H9 (cell line): Measurements from ENCODE around the gene SMCO4. TPM values are rescaled to one million over a fixed set of nuclear protein-coding genes. Genes with fewer than 3 reads are reported as not detected.

Experiments used
- DNase-seq: peaks from one replicate; pipeline ENCODE4 v3.0.0-alpha.2; 2017
- H2AFZ ChIP-seq: one replicate; pipeline ENCODE4 v1.6.1; 2013; ENCODE audit warnings: mild to moderate bottlenecking, low read length, control low read depth, moderate library complexity
- H2AK5ac ChIP-seq: 2 replicates; pipeline ENCODE4 v1.6.1; 2013; ENCODE audit warnings: low read length, control low read depth, mixed read lengths; ENCODE audit not compliant: insufficient read length
- H2BK120ac ChIP-seq: one replicate; pipeline ENCODE4 v1.6.1; 2013; ENCODE audit warnings: low read depth, mild to moderate bottlenecking, low read length, control low read depth, inconsistent platforms; ENCODE audit not compliant: poor library complexity, severe bottlenecking
- H2BK12ac ChIP-seq: 2 replicates; pipeline ENCODE4 v1.6.1; 2013; ENCODE audit warnings: low read length, control low read depth, mixed read lengths, low read depth; ENCODE audit not compliant: insufficient read length
- H2BK15ac ChIP-seq: 2 replicates; pipeline ENCODE4 v1.6.1; 2013; ENCODE audit warnings: low read depth, low read length, control low read depth
- H2BK20ac ChIP-seq: one replicate; pipeline ENCODE4 v1.6.1; 2013; ENCODE audit warnings: low read depth, mild to moderate bottlenecking, low read length, control low read depth, inconsistent platforms; ENCODE audit not compliant: poor library complexity, severe bottlenecking
- H2BK5ac ChIP-seq: 2 replicates; pipeline ENCODE4 v1.6.1; 2013; ENCODE audit warnings: low read length, control low read depth, mixed read lengths; ENCODE audit not compliant: insufficient read length
- H3K14ac ChIP-seq: 2 replicates; pipeline ENCODE4 v1.6.1; 2013; ENCODE audit warnings: low read length, control low read depth; ENCODE audit not compliant: insufficient read depth
- H3K18ac ChIP-seq: 2 replicates; pipeline ENCODE4 v1.6.1; 2013; ENCODE audit warnings: low read depth, mild to moderate bottlenecking, mixed read lengths, low read length, control low read depth; ENCODE audit not compliant: insufficient read length
- H3K23ac ChIP-seq: 2 replicates; pipeline ENCODE4 v1.6.1; 2013; ENCODE audit warnings: low read length, control low read depth, mixed read lengths, low read depth; ENCODE audit not compliant: insufficient read length
- H3K23me2 ChIP-seq: 2 replicates; pipeline ENCODE4 v1.6.1; 2013; ENCODE audit warnings: low read depth, mild to moderate bottlenecking, mixed read lengths, low read length, control low read depth; ENCODE audit not compliant: insufficient read length, poor library complexity, severe bottlenecking
- H3K27ac ChIP-seq: 2 replicates; pipeline ENCODE4 v1.5.1; 2013; ENCODE audit warnings: low read length, control low read depth, mixed read lengths, low read depth; ENCODE audit not compliant: insufficient read length
- H3K27me3 ChIP-seq: 2 replicates; pipeline ENCODE4 v1.6.1; 2013; ENCODE audit warnings: low read length, control low read depth, inconsistent platforms; ENCODE audit not compliant: insufficient read depth
- H3K4ac ChIP-seq: 2 replicates; pipeline ENCODE4 v1.6.1; 2013; ENCODE audit warnings: low read depth, mild to moderate bottlenecking, control low read depth, inconsistent platforms, low read length, moderate library complexity
- H3K4me1 ChIP-seq: 2 replicates; pipeline ENCODE4 v1.6.1; 2013; ENCODE audit warnings: low read length, control low read depth, inconsistent platforms; ENCODE audit not compliant: insufficient read depth
- H3K4me2 ChIP-seq: 2 replicates; pipeline ENCODE4 v1.6.1; 2013; ENCODE audit warnings: low read length, control low read depth, mixed read lengths; ENCODE audit not compliant: insufficient read length, insufficient read depth
- H3K56ac ChIP-seq: 2 replicates; pipeline ENCODE4 v1.6.1; 2013; ENCODE audit warnings: low read depth, mild to moderate bottlenecking, mixed read lengths, low read length, control low read depth; ENCODE audit not compliant: insufficient read length
- H3K79me1 ChIP-seq: 2 replicates; pipeline ENCODE4 v1.6.1; 2013; ENCODE audit warnings: low read depth, mild to moderate bottlenecking, moderate library complexity, low read length, control low read depth, inconsistent platforms; ENCODE audit not compliant: insufficient read depth, poor library complexity, severe bottlenecking
- H3K79me2 ChIP-seq: 2 replicates; pipeline ENCODE4 v1.6.1; 2013; ENCODE audit warnings: low read length, control low read depth, inconsistent platforms; ENCODE audit not compliant: insufficient read depth
- H3K9ac ChIP-seq: 2 replicates; pipeline ENCODE4 v1.6.1; 2013; ENCODE audit warnings: low read length, control low read depth, mixed read lengths; ENCODE audit not compliant: insufficient read length; ENCODE audit errors: extremely low read depth
- H3K9me3 ChIP-seq: one replicate; pipeline ENCODE4 v1.6.1; 2013; ENCODE audit warnings: low read depth, low read length, inconsistent platforms; ENCODE audit not compliant: control insufficient read depth
- H3T11ph ChIP-seq: one replicate; pipeline ENCODE4 v1.6.1; 2013; ENCODE audit warnings: mild to moderate bottlenecking, low read length, control low read depth, inconsistent platforms
- H4K20me1 ChIP-seq: one replicate; pipeline ENCODE4 v1.6.1; 2013; ENCODE audit not compliant: control insufficient read depth, insufficient read length, insufficient read depth
- H4K5ac ChIP-seq: 2 replicates; pipeline ENCODE4 v1.6.1; 2013; ENCODE audit warnings: low read depth, mild to moderate bottlenecking, mixed read lengths, low read length, control low read depth; ENCODE audit not compliant: insufficient read length
- H4K8ac ChIP-seq: replicated peaks from 2 replicates; pipeline ENCODE4 v1.6.1; 2013; ENCODE audit warnings: low read length, control low read depth, mixed read lengths, low read depth; ENCODE audit not compliant: insufficient read length
- H4K91ac ChIP-seq: 2 replicates; pipeline ENCODE4 v1.6.1; 2013; ENCODE audit warnings: low read depth, mild to moderate bottlenecking, moderate library complexity, mixed read lengths, low read length, control low read depth; ENCODE audit not compliant: insufficient read length
- H3K27ac Mint-ChIP-seq, 3 experiments: 2 replicates in 2 of 3; 3 replicates in 1 of 3; pipeline ENCODE4 v1.8.0; 2020 to 2021; ENCODE audit warnings: mixed read lengths in 3 of 3, mild to moderate bottlenecking in 1 of 3, moderate library complexity in 1 of 3
- H3K27me3 Mint-ChIP-seq: 2 replicates; pipeline ENCODE4 v1.8.0; 2021; ENCODE audit warnings: low read depth, mild to moderate bottlenecking, moderate library complexity, mixed read lengths
- H3K36me3 Mint-ChIP-seq, 3 experiments: 2 replicates in 2 of 3; 3 replicates in 1 of 3; pipeline ENCODE4 v1.8.0; 2020 to 2021; ENCODE audit warnings: low read depth in 3 of 3, mixed read lengths in 3 of 3; ENCODE audit not compliant: insufficient read depth in 1 of 3
- H3K4me1 Mint-ChIP-seq, 2 experiments: 2 replicates each; pipeline ENCODE4 v1.8.0; 2020; ENCODE audit warnings: mixed read lengths in 2 of 2
- H3K4me3 Mint-ChIP-seq, 2 experiments: 2 replicates in 1 of 2; 3 replicates in 1 of 2; pipeline ENCODE4 v1.8.0; 2020 to 2021; ENCODE audit warnings: mild to moderate bottlenecking in 2 of 2, mixed read lengths in 2 of 2, moderate library complexity in 1 of 2
- H3K9me3 Mint-ChIP-seq, 2 experiments: 2 replicates in 1 of 2; 3 replicates in 1 of 2; pipeline ENCODE4 v1.8.0; 2020; ENCODE audit warnings: mild to moderate bottlenecking in 2 of 2, mixed read lengths in 2 of 2, moderate library complexity in 1 of 2
- whole genome bisulfite sequencing: extraction: QIAGEN DNeasy Blood & Tissue Kit; methylation state at CpG from one replicate; pipeline ENCODE4 v1.1.7; 2013; ENCODE audit warnings: missing lambda C conversion rate, low lambda C conversion rate, mixed read lengths; ENCODE audit not compliant: insufficient read length; ENCODE audit errors: extremely low coverage; 5-methylcytosine and 5-hydroxymethylcytosine counted together
- total RNA-seq: library from RNA; stranded (reverse); gene quantifications from 2 replicates; pipeline ENCODE4 v1.2.1, GENCODE V29; 2021
- TF ChIP-seq, protein P1 (sequence below): fragments of 200-600 bp; sonication (generic); conservative IDR thresholded peaks from 3 replicates; pipeline ENCODE4 v1.8.0; 2021; ENCODE audit warnings: antibody characterized with exemption, mild to moderate bottlenecking

SMCO4 gene
- total RNA-seq, 1 experiment from 2014 or later = 35.6 TPM

DNA sequence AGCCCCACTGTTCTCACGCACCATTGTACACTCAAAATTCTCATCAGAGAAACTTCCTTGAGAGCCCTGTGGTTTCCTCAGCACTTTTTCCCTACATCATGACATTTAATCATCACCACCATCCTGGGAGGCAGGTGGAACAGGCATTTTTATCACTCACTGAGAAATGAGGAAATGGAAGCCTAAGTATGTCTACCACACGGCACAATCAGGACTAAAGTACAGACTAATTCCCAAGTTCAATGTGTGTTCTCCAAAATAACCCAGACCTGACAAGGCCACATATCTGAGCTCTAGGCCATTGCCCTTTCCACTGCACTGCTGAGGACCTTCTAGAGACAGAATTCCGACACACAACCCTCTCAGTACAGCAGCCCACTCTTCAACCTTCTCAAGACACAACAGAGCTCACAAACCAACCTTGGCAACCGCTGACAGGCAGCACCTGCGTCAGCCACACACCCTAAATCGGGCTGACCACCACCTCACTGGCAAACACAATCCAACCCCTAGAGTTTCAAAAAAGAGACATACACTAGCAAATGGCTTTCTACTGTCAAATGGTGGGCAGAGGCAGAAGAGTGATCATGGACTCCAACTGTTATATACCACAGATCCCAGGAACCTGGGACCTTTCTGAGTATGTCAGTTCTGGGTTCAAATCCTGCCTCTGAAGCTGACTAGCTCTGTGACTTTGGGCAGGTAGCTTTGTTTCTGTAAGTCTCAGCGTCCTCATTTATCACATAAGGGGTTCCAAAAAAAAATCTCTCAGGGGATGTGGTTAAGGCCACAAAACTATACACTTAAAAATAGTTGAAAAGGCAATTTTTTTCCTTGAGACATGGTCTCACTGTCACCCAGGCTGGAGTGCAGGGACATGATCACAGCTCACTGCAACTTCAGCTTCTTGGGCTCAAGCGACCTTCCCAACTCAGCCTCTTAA lies 16.3 kb downstream of the SMCO4 start:
- DNase-seq = no peak
- Histone ChIP-seq H3K9ac (no peak overlapping the region), H3K9me3 (no peaks in the 10 kb centered on the region), H3K23me2 (no peaks in the 10 kb centered on the region), H4K91ac (no peak overlapping the region), H4K20me1 (peaks cover 3% of the 10 kb centered on the region), H3K79me2 (peaks cover 3% of the 10 kb centered on the region; the same call in 1 of the 2 replicates), H3K18ac (no peak overlapping the region), H3K27me3 (no peaks in the 10 kb centered on the region), H2AFZ (no peak overlapping the region), H2AK5ac (no peak overlapping the region), H3K4ac (no peak overlapping the region), H3K56ac (no peak overlapping the region), H3K14ac (no peak overlapping the region), H4K5ac (no peak overlapping the region), H3K23ac (no peak overlapping the region), H2BK15ac (no peak overlapping the region), H2BK120ac (no peak overlapping the region), H2BK20ac (no peak overlapping the region), H3K4me2 (no peak overlapping the region), H3K79me1 (peaks cover 9% of the 10 kb centered on the region), H3T11ph (no peak overlapping the region), H4K8ac (no peak overlapping the region), H2BK5ac (no peak overlapping the region), H2BK12ac (no peak overlapping the region), H3K4me1 (peaks cover 17% of the 10 kb centered on the region), H3K27ac (no peak overlapping the region)
- no peak overlapping the region for H3K4me3 Mint-ChIP-seq
- TF ChIP-seq, protein P1, sequence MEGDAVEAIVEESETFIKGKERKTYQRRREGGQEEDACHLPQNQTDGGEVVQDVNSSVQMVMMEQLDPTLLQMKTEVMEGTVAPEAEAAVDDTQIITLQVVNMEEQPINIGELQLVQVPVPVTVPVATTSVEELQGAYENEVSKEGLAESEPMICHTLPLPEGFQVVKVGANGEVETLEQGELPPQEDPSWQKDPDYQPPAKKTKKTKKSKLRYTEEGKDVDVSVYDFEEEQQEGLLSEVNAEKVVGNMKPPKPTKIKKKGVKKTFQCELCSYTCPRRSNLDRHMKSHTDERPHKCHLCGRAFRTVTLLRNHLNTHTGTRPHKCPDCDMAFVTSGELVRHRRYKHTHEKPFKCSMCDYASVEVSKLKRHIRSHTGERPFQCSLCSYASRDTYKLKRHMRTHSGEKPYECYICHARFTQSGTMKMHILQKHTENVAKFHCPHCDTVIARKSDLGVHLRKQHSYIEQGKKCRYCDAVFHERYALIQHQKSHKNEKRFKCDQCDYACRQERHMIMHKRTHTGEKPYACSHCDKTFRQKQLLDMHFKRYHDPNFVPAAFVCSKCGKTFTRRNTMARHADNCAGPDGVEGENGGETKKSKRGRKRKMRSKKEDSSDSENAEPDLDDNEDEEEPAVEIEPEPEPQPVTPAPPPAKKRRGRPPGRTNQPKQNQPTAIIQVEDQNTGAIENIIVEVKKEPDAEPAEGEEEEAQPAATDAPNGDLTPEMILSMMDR = no peak
- H3K9me3 Mint-ChIP-seq = no peaks in the 10 kb centered on the region; a peak in 2 of 5 replicates
- peaks cover 57 to 64% of the 10 kb centered on the region in 2 experiments for H3K4me1 Mint-ChIP-seq
- H3K27ac Mint-ChIP-seq = peak overlapping the region in 1 of 3 experiments; percentile 36; a peak in 1 of 7 replicates
- H3K27me3 Mint-ChIP-seq = no peaks in the 10 kb centered on the region
- WGBS = no CpG with 5 or more reads among the region's 8 CpGs
- peaks cover 3 to 11% (median 5%) of the 10 kb centered on the region in 3 experiments; a peak in 6 of 7 replicates for H3K36me3 Mint-ChIP-seq
